ENCODE measurements around the gene EEPD1.

- no peak for TF ChIP-seq EGR2 (tag by site-specific recombination; IDR thresholded peaks at IDR 0.05; ENCODE audit: low read depth)
- no peak for TF ChIP-seq ZNF391 (tag by site-specific recombination; IDR thresholded peaks at IDR 0.05; ENCODE audit: borderline replicate concordance, low read depth)
- no peak for TF ChIP-seq CTCF (tag by site-specific recombination; IDR thresholded peaks at IDR 0.05)
- no peak for TF ChIP-seq ZFP41 (tag by site-specific recombination; IDR thresholded peaks at IDR 0.05; ENCODE audit: borderline replicate concordance)
- TF ChIP-seq ZNF677 (tag by site-specific recombination; IDR thresholded peaks at IDR 0.05) = no peak
- no peak for TF ChIP-seq SP3 (tag by site-specific recombination; IDR thresholded peaks at IDR 0.05)
- no peak for TF ChIP-seq ZNF404 (tag by site-specific recombination; IDR thresholded peaks at IDR 0.05)
- TF ChIP-seq ZNF596 (tag by site-specific recombination; IDR thresholded peaks at IDR 0.05) = no peak
- TF ChIP-seq ZBTB8A (tag by site-specific recombination; IDR thresholded peaks at IDR 0.05) = no peak
Observed at GRCh38 chr7:36180121-36180520, 27.1 kb downstream of the EEPD1 start.
